Loucy (cell line): Measurements from ENCODE around the gene RPLP2.

Experiments
- H2AFZ ChIP-seq: fragments of 200-600 bp; sonication (generic); 2 replicates; pipeline ENCODE4 v1.6.0; 2016; ENCODE audit warnings: antibody characterized with exemption, mild to moderate bottlenecking, low read length, moderate library complexity
- H3F3A ChIP-seq: fragments of 200-600 bp; 2 replicates; pipeline ENCODE4 v1.6.0; 2016; ENCODE audit warnings: antibody characterized with exemption, low read depth, mild to moderate bottlenecking
- H3K27me3 ChIP-seq: fragments of 200-600 bp; sonication (generic); 2 replicates; pipeline ENCODE4 v1.6.1; 2014; ENCODE audit warnings: low read length, mild to moderate bottlenecking; ENCODE audit not compliant: insufficient read depth, poor library complexity, severe bottlenecking
- H3K36me3 ChIP-seq: fragments of 200-600 bp; sonication (generic); 2 replicates; pipeline ENCODE4 v1.6.1; 2016; ENCODE audit warnings: low read length; ENCODE audit not compliant: insufficient read depth
- H3K4me1 ChIP-seq: fragments of 200-600 bp; sonication (generic); 2 replicates; pipeline ENCODE4 v1.5.1; 2014; ENCODE audit warnings: low read length, mild to moderate bottlenecking; ENCODE audit not compliant: insufficient read depth, poor library complexity, severe bottlenecking
- H3K4me2 ChIP-seq: fragments of 200-600 bp; sonication (generic); 2 replicates; pipeline ENCODE4 v1.6.0; 2014; ENCODE audit warnings: antibody characterized with exemption, low read length, low read depth, mild to moderate bottlenecking; ENCODE audit not compliant: poor library complexity, severe bottlenecking
- H3K4me3 ChIP-seq: fragments of 200-600 bp; sonication (generic); 2 replicates; pipeline ENCODE4 v1.5.1; 2014; ENCODE audit warnings: low read length, mild to moderate bottlenecking, mixed read lengths; ENCODE audit not compliant: poor library complexity, severe bottlenecking
- H3K79me2 ChIP-seq: fragments of 200-600 bp; sonication (generic); 2 replicates; pipeline ENCODE4 v1.6.1; 2014; ENCODE audit warnings: low read length; ENCODE audit not compliant: insufficient read depth
- H3K9ac ChIP-seq: fragments of 200-600 bp; sonication (generic); 2 replicates; pipeline ENCODE4 v1.6.0; 2014; ENCODE audit warnings: mild to moderate bottlenecking, low read depth, low read length, moderate library complexity; ENCODE audit not compliant: poor library complexity, severe bottlenecking
- H3K9me2 ChIP-seq: fragments of 200-600 bp; sonication (generic); replicated peaks from 2 replicates; pipeline ENCODE4 v1.6.1; 2016; ENCODE audit warnings: low read depth, low read length, mixed read lengths
- H3K9me3 ChIP-seq: fragments of 200-600 bp; sonication (generic); 2 replicates; pipeline ENCODE4 v1.6.1; 2014; ENCODE audit warnings: mild to moderate bottlenecking, antibody characterized with exemption, low read length, low read depth; ENCODE audit not compliant: insufficient read depth
- H4K20me1 ChIP-seq: fragments of 200-600 bp; sonication (generic); 2 replicates; pipeline ENCODE4 v1.6.0; 2014; ENCODE audit warnings: antibody characterized with exemption, low read length, mild to moderate bottlenecking; ENCODE audit not compliant: insufficient read depth, poor library complexity, severe bottlenecking
- CTCF ChIP-seq: fragments of 200-600 bp; sonication (generic); conservative IDR thresholded peaks from 2 replicates; pipeline ENCODE4 v1.5.1; 2014; ENCODE audit warnings: mild to moderate bottlenecking, antibody characterized with exemption, low read length
- EZH2phosphoT487 ChIP-seq: fragments of 200-600 bp; IDR thresholded peaks from 2 replicates; pipeline ENCODE4 v1.6.1; 2018; ENCODE audit warnings: antibody characterized with exemption, mild to moderate bottlenecking, moderate library complexity, borderline replicate concordance

RPLP2 gene

GRCh38 chr11:762421-763072 is 47.2 kb upstream of the RPLP2 start:
- TF ChIP-seq EZH2phosphoT487 (no peak), CTCF (peak; percentile 29; the same call in 1 of the 2 replicates)
- Histone ChIP-seq H3K9me2 (no peaks in the 10 kb centered on the region), H3K27me3 (no peaks in the 10 kb centered on the region), H3K9me3 (no peaks in the 10 kb centered on the region), H3K4me3 (no peak overlapping the region), H3K79me2 (no peaks in the 10 kb centered on the region), H3K36me3 (peaks cover 66% of the 10 kb centered on the region; the same call in 1 of the 2 replicates), H3K4me2 (no peak overlapping the region), H3F3A (no peaks in the 10 kb centered on the region), H2AFZ (no peak overlapping the region), H3K9ac (no peak overlapping the region), H3K4me1 (no peaks in the 10 kb centered on the region), H4K20me1 (no peaks in the 10 kb centered on the region)

- H3K9ac ChIP-seq, result no peak overlapping the region
- no peaks in the 10 kb centered on the region for H4K20me1 ChIP-seq
- TF ChIP-seq CTCF, result no peak
- H3K79me2 ChIP-seq, result no peaks in the 10 kb centered on the region
- no peaks in the 10 kb centered on the region for H3K9me2 ChIP-seq
- H3K4me1 ChIP-seq, result no peaks in the 10 kb centered on the region
- no peak overlapping the region for H3K4me3 ChIP-seq
- H3K36me3 ChIP-seq, result peaks cover 65% of the 10 kb centered on the region; the same call in 1 of the 2 replicates
- H3F3A ChIP-seq, result no peaks in the 10 kb centered on the region
- H3K4me2 ChIP-seq, result no peak overlapping the region
- no peaks in the 10 kb centered on the region for H3K27me3 ChIP-seq
- H3K9me3 ChIP-seq, result no peaks in the 10 kb centered on the region
- H2AFZ ChIP-seq, result no peak overlapping the region
Observed at GRCh38 chr11:763073-763463, 46.7 kb upstream of the RPLP2 start.

GRCh38 chr11:763549-764321 is 46.0 kb upstream of the RPLP2 start:
- Histone ChIP-seq H3K27me3 (no peaks in the 10 kb centered on the region), H3K9me2 (no peaks in the 10 kb centered on the region), H4K20me1 (no peaks in the 10 kb centered on the region), H3K36me3 (peaks cover 65% of the 10 kb centered on the region; the same call in 1 of the 2 replicates), H3F3A (no peaks in the 10 kb centered on the region), H3K4me1 (no peaks in the 10 kb centered on the region), H3K4me2 (no peak overlapping the region), H2AFZ (no peak overlapping the region), H3K4me3 (no peak overlapping the region), H3K9me3 (no peaks in the 10 kb centered on the region), H3K9ac (no peak overlapping the region), H3K79me2 (no peaks in the 10 kb centered on the region)
- TF ChIP-seq EZH2phosphoT487 (no peak), CTCF (no peak)
